HK-2 (cell line): ENCODE data around the gene MYLK.

Source experiments
- DNase-seq: peaks from one replicate; pipeline ENCODE4 v3.0.0-alpha.2; 2018; ENCODE audit not compliant: unreplicated experiment

Gene MYLK

DNA sequence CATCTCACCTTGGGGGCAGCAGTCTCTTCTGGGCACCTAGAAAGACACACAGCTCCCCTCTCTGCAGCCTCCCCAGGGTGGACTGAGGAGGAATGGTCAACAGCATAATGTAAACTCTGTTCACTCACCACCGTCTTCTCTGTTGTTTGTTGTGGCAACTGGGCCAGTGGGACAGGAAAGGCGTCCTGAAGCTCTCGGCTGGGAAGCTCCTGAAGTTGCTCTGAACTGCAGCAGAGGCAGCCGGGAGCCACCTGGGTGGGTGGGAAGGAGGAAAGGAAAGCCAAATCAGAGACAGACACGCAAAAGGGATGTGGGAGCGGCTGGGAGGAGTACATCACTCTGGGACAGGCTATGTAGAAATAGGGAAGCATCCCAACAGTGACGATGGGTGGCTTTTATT, 52.7 kb downstream of the MYLK start:
- no peak for DNase-seq

DNA sequence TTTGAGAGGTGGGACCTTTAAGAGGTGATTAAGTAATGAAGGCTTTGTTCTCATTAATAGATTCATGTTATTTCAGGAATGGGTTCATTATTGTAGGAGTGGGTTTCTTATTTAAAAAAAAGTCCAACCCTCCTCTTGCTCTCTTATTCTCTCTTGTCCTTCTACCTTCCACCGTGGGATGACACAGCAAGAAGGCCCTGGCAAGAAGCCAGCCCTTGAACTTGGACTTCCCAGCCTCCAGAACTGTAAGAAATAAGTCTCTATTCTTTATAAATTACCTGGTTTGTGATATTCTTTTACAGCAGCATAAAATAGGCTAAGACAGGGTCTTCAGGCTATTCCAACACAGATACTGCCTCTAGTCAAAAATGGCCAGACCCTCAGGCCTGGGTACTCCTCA, 62.2 kb downstream of the MYLK start:
- no peak for DNase-seq

DNA sequence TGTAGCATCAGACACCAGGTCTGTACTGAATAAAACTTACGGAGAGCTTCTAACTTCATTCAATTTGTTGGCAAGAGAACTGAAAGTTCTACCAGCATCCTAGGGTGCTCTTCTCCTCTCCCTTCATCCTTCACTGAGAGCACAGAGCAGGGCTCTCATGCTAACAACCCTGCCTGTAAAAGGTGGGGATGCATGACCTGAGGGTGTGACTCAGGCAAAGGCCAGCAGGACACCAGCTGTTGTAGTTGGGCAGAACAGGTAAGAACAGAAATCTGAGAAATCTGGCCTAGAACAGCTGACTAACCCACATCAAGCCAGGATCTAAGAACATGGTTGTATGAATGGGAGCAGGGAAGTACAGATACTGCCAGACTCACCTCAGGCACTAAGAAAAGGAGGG, 64.2 kb downstream of the MYLK start:
- no peak for DNase-seq

DNA sequence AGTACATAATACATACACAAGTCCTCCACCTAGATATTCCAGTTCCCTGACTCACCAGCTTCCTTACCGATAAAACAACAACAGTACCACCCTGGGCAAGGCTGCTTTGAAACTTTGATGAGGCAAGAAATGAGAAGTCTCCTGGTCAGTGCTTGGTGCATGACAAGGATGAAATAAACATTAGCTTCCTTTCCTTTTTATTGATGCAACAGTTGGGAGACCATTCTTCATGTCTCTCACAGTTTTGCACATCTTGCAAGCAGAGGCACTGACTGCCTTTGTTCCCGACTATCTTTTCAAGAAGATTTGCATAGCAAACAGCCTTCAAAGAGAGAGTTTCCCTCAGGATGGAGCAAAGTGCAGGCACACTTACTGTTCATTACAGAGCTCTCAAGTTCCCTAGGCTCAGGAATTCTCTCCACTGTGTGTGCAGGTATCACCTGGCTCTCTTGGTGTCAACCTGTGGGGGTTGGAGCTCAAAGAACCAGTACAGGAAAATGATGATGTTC, 65.2 kb downstream of the MYLK start:
- no peak for DNase-seq

DNA sequence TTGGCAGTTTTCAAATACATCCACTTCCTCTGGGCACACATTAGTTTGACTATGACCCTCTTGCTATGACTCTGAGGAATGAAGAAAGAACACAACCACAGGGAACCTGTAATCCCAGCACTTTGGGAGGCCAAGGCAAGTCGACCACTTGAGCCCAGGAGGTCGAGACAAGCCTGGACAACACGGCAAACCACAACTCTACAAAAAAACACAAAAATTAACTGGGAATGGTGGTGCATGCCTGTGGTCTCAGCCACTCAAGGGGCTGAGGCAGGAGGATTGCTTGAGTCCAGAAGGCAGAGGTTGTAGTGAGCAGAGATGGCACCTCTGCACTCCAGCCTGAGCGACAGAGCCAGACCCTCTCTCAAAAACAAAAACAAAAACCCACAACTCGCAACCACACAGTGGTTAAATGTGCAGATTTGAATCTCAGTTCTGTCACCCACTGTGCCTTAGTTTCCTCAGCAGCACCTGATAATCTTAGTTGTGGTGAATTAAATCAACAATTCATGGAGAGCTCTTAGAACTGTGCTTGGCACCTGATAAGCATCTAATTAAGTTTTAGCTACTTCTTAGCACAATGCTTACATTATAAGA, 65.7 kb downstream of the MYLK start:
- no peak for DNase-seq

DNA sequence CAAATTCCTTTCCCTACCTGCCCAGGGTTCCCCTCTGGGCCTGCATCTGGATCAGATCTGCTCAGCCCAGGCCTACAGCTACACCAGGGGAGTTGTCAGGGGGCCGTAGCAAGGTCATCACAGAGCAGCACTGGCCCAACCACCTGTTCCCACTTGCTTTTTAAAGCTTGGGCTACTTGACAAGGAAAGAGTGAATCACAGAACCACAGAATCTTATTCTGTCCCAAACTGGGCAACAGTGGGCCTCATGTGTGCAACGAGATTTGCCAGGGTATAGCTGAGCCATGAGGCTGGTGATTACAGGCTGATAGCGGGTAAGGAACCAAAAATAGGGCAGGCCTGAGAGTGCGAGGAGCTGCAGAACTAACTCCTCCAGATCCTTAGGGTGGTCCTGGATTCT, 66.7 kb downstream of the MYLK start:
- DNase-seq, result no peak

DNA sequence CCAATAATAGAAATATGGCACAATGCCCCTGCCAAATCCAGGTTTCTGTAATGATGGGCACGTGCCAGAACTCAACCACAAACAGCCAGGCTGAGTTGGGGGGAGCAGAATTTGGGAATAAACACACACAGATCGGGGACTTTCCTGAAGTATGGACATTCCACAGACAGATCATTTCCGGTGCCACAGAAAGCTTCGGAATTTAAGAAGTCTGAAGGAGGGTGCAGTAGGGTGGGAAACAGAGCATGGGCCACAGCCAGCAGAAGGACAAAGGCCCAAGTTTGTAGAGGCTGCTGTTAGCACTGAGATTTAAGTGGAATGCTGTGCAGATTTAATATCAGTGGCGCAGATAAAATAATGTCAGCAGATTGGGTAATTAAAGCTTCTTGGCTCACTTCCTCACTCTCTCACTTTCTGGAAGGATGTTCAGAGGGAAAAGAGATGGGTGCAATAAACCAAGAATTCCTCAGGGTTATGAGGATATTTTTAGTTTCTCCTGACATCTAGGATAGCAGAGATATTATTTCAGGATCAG, 67.4 kb downstream of the MYLK start:
- DNase-seq, result no peak

DNA sequence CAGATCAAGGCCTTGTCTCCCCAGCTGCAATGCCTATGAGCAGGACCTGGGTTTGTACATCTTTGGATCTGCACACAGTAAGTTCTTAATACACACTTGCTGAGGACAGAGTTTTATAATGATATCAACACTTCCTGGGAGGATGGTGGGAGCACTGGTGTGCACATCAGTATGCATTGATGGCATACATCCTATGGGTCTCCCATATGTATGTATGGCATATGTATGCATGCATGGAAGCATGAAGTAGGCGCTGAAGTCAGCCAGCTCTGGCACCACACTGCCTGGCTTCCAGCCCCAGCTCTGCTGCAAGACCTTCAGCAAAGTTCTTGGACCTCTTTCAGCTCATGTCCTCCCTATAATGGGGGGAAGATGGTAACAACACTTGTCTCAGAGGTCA, 68.2 kb downstream of the MYLK start:
- DNase-seq, result no peak

DNA sequence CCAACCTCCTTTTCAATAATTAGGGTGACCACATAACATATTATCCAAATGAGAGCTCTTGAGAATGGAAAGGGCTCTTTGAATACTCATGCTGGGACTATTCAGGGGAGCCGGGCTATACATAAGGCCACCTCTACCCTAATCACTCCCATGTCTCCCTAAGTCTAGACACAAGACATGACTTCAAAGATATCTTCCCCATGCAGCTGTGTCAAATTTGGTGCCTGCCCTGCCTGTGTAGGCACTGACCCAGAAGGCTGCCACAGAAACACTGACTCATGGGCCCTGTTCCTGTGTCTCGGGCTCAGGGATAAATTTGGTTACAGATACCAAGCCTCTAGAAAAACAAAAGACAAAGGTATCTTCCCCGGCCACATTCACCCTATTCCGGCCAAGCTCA, 70.3 kb downstream of the MYLK start:
- no peak for DNase-seq

DNA sequence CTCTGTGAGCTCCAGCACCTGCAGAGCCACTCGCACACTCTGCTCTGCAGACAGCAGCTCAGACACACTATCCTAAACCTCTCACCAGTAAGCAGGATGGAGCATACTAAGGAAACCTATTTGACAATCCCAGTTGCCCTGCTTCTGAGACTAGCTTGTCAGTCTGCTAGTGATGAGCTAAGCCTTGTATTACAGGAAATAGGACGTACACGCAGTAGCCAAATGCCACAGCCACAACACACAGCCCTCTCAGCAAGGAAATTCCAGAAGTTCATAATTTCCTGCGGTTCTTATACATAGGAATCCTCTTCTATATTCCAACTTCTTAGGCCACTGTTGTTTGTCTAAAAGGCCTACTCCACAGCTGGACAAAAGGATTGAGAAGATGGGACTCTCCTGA, 74.5 kb downstream of the MYLK start:
- no peak for DNase-seq

DNA sequence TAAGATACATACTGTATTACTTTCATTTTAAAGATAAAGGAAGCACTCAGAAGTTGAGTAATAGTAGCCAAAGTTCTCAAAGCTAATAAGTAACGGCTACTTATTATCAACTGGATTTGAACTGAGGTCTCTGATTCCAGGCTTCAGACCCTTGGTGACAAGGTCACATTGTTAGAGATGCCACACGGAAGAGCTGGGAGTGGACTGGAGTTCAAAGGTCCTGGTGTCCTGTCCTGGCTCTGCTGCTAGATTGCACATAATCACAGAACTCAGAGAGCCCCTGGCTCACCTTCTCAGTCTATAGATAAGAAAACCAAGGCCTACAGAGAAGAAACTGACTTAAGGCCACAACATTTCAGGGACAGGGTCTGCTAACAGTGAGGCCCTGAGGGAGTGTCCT, 75.3 kb downstream of the MYLK start:
- DNase-seq, result no peak

DNA sequence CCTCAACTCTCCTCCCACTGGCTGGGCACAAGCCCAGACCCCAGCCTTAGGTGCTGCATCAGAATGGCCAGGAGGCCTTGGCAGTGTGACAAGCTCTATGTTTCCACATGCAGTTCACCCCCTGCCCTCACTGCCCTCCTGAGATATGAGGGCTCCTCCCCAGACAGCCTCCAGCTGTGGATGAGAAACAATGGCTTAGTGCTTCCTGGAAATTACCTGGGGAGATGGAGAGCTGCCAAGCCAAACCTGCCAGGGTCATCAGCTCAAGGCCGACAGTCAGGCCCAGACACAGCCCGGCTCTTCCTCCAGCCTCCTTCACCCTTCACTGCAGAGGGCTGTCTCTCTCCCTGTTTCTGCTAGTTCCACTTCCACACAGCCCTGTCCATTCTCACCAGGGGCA, 76.3 kb downstream of the MYLK start:
- no peak for DNase-seq

DNA sequence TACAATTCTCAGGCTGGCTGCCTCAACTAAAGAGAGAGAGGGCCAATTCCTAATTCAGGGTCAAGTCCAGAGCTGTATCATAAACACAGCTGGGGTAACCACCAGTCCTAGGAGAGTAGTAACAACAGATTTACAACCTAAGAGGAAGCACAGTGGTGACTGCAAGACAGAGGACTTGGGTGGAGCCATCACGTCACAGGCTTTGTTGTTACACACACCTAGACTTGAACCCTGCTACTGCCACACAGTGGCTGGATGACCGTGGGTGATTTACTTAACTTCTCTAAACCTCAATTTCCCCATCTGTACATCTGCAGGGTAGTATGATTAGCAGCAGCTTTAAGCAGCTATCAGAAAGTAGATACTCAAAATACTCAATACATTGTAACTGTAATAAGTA, 78.6 kb downstream of the MYLK start:
- no peak for DNase-seq

DNA sequence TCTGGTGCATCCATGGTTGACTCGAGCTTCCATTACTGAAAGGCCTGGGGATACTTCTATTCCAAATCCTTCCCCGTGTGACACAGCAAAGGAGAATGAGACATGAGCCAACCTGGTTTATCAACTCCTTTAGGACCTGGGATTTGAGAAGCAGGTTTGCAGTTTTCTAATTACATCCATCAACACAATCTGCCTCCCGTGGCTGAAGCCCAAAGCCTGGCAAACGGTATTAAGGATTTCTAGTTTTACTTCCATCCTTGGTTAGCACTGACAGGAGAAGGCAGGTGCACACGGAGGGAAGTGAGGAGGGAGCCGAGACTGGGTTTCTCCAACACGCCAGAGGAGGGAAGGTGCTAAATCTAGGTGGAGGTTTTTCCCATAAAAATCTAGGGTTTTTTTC, 79.0 kb downstream of the MYLK start:
- DNase-seq, result no peak

DNA sequence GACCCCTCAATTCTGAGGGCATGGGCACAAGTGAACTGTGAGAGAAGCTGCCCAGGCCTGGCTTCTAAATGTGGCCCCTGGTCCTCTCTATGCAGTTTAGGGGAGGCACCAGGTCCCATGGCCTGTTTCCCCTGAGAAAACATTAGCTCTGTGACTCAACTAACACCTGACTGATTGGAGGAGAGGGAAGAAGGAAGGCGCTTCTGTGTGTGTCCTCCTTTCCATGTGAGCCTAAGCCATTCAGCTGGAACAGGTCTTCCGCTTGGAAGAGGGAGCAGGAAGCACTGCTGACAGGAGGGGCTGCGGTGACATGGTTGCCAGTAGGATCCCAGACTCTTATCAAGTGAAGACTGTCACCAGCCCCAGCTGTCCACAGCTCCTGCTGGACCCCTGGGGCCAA, 79.5 kb downstream of the MYLK start:
- no peak for DNase-seq

DNA sequence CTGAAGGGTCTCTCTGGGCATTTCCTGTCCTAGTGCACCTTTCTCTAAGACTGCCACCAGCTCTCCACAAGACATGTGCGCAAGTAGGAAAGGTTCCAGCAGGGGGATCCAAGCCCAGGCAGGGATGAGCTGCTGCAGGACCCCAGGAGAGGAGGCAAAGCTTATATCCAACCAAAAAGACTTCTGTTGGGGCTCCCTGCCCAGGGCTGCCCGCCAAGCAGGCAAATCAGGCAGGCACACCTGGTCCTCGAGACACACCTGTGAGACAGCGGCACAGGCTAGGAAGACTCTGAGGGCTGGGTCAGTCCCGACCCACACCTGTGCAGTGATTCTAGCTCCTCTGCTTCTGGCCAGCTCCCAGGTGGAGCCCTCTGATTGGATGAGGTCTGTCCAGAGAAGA, 80.6 kb downstream of the MYLK start:
- DNase-seq, result no peak

DNA sequence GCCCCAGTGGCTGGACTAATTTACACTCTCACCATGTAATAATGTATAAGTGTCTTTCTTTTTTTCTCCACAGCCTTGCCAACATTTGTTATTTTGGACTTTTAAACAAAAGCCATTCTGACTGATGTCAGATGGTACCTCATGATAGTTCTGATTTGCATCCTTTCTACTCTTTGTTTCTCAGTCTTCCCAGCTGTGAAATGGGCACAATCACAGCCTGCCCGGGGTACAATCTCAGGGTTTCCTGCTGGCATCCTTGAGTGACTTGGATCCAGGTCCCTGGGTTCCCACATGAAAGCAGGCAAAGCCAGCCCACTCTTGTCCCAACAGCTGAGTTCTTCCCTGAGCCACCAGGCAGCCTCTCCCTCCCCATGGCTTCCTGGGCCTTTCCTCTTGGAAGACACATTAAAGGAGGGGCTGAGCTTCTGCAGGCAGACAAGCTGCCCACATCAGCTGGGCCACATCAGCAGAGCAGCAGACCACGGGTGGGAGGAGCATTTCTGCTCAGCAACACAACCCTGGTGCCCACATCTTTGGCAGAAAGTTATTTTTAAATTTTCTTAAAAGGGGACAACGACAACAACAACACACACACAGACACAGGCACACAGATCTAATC, 82.0 kb downstream of the MYLK start:
- no peak for DNase-seq

DNA sequence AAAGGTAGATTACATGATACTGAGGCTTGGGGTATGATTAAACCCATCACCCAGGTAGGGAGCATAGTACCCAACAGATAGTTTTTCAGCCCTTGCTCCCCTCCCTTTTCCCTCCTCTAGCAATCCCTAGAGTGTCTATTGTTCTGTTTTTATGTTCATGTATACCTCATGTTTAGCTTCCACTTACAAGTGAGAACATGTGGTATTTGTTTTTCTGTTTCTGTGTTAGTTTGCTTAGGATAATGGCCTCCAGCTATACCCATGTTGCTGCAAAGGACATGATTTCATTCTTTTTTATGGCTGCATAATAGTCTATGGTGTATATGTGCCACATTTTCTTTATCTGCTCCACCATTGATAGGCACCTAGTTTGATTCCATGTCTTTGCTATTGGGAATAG, 82.7 kb downstream of the MYLK start:
- no peak for DNase-seq

DNA sequence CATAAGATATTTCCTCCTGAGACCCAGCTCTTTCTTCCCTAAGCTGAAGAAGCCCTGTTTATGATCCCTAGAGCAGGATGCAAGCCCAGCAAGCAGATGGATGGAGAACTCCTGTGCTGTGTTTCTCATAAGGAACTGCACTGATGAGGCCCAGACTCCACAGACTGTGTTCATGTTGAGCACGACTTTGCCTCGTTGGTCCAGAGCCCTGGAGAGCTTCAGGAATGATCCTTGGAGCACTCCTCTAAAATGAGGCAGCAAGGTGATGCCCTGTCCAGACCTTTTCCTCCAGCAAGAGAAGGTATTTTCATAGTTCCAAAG, 83.8 kb downstream of the MYLK start:
- no peak for DNase-seq

DNA sequence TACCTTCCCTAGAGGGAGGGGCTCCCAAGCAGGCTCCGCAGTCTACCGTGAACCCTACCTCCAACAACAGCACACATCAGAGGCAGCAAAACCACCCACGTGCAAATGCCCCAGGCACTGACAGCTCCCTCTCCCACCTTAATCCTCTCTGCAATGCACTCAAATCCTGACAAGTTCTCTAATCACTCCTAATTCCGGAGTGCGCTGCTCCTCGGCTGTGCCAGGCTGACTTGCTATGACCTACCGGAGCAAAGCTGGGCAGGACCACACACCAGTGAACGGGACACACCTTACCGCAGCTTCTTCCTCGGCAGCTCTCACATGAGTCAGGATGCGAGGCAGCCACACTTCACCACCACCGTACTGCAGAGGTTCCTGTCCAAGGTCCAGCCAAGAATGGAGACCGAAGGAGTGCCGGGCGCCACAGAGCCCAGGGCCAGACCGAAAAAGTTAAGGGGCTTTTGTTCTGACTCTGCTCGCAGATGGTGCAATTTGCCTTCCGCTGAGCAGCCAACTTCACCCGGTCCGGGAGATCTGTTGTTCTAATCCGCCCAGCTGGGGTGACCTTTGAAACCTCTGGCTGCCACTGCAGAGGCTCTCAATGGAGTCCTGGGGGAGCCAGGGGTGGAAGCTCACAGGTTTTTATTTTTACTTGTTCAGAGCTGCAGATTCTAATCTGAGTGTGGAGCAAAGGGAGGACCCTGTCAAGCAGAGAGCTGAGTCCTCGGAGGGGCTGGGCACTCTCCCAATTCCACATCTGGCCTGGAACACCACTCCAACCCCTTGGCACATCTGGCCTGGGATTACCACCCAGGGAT, 84.4 kb downstream of the MYLK start:
- no peak for DNase-seq

DNA sequence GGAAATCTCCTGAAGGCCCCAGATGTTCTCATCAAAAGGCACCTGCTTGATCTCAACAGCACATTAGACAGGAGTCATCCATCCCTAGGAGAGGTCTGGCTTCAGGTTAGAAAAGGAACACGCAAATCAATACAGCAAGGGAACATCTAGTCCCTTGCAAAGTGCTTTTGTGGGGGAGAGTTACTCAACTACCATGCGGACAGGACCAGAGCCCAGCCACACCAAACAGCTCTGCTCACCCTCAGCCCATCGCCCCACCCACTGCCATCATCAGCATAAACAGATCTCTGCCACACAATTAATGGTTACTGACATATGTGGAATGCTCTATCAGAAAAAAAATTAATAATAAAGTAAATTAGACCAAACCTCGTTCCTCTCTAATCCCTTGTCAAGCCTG, 85.6 kb downstream of the MYLK start:
- no peak for DNase-seq

DNA sequence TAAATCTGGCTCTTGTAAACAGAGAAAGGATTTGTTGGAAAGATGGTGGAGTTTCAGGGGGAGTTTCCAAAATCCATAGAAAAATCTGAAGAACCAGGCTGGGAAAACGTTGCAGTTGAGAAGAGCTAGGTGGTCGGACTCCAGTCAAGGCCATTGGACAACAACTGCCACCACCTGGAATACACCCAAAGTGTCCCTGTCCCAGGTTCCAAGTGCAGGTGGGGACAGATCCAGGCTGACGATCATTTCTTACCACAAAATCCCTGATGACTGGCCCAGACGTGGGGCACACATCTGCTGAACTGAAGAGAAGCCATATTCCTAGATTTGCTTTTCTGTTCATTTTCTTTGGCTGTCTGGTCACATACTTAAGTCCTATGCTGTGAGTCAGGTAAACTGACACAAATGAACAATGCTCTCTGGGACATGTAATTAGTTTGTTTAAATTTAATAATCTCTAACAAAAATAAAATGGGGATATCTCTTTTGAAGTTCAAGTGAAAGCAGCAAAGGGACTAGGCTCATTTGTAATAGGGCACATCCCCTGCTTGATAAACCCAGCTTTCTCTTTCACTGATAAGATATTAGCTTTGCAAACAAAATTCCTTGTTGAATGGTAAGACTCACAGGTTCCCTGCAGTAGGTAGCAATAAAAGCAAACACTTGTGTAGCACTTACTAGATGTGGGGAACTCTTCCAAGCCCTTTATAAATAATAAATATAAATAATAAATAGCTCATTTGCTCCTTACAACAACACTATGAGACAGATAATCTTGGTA, 88.5 kb downstream of the MYLK start:
- DNase-seq, result no peak
